Fibroblast of skin of scalp (primary cell): ENCODE results near the gene RIMKLB. TPM values are rescaled to one million over a fixed set of nuclear protein-coding genes. Genes with fewer than 3 reads are reported as not detected.

Experiments
- DNase-seq: peaks from one replicate; pipeline ENCODE4 v3.0.0-alpha.2; 2013
- polyA plus RNA-seq, 2 experiments: library from polyadenylated mRNA; unstranded; fragments of 120-200 nt; gene quantifications; one replicate each; pipeline ENCODE4 v1.2.1, GENCODE V29; 2013; ENCODE audit not compliant: insufficient read length in 2 of 2

RIMKLB gene, protein sequence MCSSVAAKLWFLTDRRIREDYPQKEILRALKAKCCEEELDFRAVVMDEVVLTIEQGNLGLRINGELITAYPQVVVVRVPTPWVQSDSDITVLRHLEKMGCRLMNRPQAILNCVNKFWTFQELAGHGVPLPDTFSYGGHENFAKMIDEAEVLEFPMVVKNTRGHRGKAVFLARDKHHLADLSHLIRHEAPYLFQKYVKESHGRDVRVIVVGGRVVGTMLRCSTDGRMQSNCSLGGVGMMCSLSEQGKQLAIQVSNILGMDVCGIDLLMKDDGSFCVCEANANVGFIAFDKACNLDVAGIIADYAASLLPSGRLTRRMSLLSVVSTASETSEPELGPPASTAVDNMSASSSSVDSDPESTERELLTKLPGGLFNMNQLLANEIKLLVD
- 39.0 TPM for polyA plus RNA-seq (2013, experiment 1 of 2; ENCODE audit: insufficient read length)
- 43.4 TPM for polyA plus RNA-seq (2013, experiment 2 of 2; ENCODE audit: insufficient read length)

DNA sequence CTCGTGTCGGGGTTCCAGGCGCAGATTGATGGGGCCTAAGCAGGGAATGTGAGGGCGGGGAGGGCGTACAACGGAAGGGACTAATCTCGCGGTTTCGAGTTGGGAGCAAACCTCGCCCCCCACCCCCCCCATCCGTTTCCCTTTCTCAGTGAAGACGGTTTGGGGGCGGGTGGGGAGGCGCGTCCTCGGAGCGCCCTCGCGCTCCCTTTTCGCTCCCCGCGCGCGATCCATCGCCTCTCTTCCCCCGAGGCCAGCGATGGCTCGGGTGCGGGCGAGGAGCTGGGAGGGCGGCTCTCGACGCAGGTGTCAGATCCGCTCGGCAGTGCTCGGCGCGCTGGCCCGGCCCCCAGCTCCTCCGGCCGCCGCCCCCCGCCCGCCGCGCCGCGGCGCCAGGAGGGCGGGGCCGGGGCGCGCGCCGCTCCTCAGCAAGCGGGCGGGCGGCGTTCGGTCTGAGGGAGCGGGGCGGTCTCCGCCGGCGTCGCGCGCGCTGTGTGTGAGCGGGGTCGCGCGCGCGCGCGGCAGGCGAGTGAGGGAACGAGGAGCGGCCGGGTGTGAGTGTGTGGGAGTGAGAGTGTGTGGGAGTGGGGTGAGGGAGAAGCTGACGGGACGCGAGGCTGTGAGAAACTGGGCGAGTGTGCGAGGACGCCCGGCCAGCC lies at the start of gene RIMKLB:
RIMKLB (plus strand) TSS at position 516 of the 656 bp plus-strand sequence. CDS start 15,876 bp downstream, outside the sequence.
- DNase-seq = peak; percentile 84

DNA sequence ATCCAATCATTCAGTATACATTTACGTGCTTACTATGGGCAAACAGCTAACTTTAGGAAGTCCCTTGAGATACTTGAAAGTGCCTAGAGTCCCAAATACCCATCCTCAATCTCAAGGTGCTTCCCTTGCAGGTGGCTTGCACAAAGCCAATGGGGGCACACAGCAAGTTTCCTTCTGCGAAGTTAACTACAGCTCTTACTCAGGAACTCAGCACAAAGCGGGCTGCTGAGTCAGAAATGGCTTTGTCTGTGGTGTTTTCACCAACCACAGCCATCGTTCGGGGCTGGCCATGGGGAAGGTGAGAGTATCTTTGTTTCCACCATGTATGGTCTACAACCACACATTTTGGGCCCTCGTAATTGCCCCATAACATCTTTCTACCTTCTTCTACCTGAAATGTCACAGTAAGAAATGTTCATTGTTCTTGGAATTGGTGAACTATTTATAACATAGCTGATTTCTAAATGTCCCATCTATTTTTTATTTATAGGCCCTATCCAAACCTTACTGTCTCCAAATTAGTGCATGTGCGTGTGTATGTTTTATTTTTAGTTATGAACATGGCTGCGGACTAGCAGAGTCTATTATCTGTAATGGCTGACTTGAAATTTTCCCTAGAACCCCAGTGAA lies 49.1 kb upstream of the RIMKLB start:
- DNase-seq = no peak

DNA sequence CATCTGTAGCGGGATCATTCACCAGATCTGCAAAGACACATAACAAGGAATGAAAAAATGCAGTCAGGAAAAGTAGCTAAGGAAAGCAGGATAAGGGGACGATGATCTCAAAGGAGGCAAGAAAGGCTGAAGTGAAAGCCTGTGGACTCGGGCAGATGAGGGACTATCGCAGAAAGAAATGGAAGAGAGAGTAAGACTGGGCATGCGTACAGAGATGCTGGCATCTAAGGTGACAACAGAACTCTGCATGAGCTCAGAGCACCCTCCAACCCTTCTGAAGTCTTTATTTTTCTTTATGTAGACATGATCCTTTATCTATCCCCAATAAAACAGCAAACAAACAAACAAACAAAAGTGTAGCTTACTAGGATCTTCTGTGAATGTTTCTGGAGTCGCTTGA lies 42.4 kb upstream of the RIMKLB start:
- DNase-seq = no peak

DNA sequence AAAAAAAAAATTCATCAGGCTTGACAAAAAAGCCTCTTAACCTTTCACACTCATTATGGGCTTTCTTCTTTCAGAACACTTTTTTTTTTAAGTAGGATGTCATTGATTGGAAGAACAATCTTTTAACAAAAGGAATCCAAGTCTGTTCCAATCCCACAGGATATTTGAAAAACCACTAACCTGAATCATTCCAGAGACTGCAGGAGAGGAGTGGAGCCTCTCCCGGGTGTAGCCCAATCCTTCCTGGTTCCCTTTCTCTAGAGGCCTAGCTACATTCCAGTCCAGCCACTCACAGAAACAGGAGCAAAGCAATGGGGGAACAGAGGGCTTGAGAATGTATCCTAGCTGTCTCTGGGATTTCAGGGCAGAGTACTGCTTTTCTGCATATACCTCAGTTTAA lies 39.4 kb upstream of the RIMKLB start:
- peak; percentile 92 for DNase-seq

DNA sequence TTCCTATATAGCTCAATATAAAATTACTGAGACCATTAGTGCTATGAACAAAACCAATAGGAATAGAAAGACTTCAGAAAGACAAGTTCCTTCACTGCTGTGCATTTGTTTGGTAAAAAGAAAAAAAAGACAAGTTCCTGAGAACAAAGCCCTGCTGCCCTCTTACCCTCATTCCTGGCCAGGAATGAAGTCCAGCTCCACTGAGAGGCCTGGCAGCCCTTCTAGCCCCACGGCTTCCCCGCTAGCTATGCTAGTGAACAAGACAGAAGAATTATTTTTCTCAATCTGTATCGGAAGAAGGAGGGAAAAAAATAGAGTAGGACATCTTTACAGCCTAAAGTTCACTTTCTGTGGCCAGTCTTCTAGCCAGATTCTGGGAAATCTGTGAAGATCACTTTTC lies 36.8 kb upstream of the RIMKLB start:
- DNase-seq = no peak

DNA sequence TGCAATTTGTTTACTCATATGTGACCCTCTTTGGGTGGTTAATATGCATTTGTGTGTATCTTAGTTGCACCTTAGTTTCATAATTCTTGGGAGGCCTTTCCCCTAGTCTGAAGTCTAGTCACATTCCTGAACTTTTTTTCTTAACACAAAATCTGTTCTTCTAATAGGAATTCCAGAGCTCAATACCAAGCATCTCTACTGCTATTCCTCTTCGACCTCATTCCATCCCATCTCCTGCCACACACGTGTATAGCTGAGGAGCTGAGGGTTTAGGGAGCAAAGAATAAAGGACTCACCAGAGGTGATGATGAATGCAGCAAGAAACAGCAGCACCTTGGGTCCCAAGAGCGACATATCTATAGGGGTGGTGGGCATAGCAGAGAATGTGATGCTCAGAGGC lies 36.0 kb upstream of the RIMKLB start:
- peak; percentile 41 for DNase-seq

DNA sequence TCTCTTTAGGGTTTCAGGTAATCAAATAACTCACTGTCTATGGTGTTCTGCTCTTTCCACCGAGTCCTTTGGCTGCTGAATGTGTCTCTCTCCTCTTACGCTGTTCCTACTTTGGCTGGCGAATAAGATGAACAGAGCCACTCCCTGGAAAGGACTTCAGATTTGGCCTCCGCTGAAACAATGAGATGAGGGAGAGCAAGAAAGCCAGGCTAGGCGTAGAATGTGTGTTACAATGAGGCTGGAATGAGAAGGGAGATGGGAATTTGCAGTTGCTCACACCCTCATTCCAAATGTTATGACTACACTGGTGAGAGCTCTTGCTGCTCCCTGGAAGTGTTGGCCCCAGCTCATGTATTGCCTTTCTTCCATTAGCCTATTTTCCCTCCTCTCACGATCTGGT lies 35.2 kb upstream of the RIMKLB start, which contains the start of gene MFAP5:
MFAP5 (minus strand) TSS at position 234 of the 400 bp plus-strand sequence. CDS start 722 bp downstream, outside the sequence.
- peak; percentile 92 for DNase-seq

DNA sequence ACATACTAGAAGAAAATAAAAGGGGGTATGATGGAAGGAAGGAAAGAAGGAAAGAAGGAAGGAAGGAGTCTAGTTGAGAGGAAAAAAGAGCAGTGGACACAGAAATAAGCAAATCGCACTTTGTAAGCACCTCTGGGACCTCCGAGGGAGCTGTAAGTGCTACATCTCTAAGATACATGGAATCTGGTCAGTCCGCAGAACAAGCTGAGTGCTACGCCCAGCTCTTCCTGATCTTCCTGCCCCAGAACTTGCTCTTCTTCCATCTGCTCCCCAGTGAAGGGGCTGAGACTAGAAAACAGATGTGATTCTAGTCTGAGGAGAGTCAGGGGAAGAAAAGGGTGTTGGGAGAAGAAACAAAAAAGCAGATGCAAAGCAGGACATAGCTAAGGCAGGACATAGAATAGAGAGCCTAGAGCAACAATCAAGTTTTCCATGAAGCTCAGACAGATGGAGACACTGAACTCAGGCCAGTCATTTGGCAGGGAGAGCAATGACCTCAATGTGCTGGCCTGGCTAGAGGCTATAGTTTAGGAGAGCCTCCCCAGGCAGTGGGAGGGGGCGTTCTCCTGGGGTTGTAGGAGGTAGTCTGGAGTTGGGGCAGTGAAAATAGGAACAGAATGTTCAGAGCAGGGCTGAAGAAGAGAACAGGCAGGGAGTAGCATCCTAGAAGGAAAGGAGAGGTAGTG lies 33.4 kb upstream of the RIMKLB start:
- no peak for DNase-seq

DNA sequence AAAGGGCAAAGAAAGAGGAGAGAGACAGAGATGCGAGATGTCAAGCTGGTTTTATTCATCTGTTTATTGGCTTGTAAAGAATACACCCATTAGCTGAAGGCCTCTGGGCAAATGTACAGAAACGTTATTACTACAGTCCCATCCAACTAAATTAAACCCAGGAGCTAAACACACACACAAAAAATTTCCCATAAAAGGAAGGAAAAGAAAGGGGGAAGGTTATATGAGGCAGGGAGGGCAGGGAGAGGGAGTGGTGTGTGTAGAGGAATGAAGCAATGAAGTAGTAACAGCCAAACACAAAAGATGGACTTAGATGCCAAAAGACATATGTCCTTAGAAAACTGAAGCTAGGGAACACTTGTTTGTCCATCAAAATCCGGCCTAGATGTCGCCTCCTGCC lies 32.0 kb upstream of the RIMKLB start:
- DNase-seq = peak; percentile 84

DNA sequence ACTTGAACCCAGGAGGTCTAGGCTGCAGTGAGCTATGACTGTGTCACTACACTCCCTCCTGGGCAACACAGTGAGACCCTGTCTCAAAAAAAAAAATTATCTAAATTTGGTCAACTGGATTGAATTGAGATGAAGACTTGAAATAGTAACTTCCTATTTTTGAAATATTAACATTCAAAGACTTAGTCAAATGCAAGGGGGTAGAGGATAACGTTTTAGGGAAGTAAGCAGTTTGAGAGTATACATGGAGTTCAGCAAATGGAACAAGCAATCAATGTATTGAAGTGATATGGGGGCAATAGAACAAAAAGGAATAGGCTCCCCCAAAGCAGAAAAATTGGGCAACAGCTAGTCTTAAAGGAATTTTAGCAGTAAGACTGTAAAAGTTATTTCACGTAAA lies 30.5 kb upstream of the RIMKLB start:
- DNase-seq = no peak

DNA sequence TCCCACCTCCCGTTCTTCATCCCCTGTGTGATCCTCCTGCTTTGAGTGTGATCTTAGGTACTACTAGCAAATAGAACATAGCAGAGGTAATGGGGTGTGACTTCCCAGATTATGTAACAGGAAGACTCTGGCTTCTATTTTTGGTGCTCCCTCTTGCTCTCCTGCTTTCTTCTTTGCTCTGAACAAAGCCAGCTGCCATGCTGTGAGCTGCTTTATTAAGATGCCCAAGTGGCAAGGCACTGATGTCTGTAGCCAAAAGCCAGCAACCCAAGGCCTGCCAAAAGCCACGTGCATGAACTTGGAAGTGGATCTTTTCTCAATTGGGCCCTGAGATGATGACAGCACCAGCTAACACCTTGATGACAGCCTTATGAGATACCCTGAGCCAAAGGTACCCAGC lies 29.4 kb upstream of the RIMKLB start:
- no peak for DNase-seq

DNA sequence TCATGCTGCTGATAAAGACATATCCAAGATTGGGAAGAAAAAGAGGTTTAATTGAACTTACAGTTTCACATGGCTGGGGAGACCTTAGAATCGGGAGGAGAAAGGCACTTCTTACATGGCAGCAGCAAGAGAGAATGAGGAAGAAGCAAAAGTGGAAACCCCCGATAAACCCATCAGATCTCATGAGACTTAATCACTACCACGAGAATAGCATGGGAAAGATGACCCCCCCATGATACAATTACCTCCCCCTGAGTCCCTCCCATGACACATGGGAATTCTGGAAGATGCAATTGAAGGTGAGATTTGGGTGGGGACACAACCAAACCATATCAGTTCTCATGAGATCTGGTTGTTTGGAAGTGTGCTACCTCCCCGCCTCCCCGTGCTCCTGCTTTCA lies 25.4 kb upstream of the RIMKLB start:
- no peak for DNase-seq

DNA sequence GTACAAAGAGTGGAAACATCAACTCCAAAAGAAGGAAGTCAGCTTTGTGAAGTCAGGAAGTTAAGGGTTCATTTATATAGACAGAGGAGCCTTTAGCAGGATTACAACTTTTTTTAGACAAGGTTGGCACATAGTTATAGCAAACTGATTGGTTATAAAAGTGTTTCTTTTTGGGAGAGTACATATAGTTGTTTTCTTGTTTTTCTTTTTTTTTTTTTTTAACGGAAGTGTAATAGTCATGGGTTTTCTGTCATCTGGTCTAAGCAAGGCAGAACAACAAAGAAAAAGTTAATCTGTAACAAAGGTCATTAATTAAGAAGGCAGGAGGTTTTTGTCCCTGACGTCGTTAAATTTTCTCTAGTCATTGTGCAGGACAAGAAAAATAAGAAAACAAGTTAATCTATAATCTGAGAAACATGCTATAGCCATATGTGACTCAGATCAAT lies 22.2 kb upstream of the RIMKLB start:
- DNase-seq = no peak

DNA sequence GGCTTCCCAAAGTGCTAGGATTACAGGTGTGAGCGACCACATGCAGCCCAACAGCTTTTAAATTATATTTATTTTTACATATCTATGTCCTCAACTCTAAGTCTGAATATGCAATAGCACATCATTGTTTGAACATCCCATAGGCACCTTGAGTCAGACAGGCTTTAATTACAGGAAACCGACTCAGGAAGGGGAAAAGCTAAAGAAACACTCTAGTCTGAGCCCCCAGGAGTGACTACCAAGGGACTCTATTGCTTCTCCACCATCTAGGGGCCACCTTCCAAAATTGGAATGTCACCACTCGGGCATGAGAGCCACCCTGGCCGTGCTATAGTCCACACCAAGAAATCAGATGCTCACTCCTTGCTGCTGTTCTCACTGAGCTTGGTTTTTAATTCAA lies 21.1 kb upstream of the RIMKLB start:
- no peak for DNase-seq

DNA sequence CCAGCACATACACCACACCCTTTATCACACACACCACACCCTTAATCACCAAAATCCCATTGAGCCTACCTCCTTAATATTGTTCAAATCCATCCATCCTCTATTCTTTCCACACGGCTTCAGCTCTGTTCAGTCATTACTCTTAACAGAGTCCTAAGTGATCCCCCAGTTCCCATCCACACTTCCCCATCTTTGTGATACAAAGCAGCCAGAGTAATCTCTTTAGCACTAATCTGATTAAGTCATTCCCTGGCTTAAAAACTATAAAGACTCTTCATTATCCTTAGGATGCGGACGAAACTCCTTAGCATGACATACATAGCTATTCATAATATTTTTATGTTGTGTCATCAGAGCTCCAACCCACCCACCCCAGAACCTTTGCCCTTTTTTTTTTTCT lies 20.4 kb upstream of the RIMKLB start:
- DNase-seq = no peak

DNA sequence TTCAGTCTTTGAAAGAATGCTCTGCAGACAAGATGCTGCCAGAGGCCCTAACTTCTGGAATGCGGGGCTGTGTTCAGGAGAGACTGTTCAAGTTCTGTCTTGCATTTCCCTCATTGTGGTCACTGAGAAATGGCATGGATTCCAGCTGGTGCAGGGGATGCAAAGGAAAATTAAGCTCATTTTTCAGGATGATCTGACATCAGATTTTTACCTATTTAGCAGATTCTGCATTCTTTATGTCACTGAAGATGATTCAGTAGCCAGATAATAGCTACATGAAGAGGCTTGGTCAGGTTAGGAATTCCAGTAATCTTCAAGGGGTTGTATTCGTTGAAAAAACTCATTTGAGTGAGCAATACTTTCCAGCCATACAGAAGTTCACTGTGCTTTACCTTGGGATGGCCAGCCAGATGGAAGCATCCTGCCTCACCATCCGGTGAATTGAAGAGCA lies 19.1 kb upstream of the RIMKLB start:
- DNase-seq = peak; percentile 77

DNA sequence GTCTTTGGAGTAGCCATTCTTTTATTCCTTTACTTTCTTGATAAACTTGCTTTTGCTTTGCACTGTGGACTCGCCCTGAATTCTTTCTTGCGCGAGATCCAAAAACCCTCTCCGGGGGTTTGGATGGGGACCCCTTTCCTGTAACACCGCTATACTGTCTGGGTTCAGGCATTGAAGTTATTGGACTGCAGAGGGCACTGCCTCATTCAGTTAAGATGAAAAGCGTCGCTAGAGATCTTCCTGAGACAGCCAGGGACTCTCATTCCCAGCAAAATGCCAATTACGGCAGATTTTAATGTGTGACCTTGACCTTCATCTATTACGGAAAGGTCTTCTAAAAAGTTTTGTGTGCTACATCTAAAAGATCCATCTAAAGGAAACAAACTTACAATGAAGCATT lies 17.3 kb upstream of the RIMKLB start:
- DNase-seq = no peak

DNA sequence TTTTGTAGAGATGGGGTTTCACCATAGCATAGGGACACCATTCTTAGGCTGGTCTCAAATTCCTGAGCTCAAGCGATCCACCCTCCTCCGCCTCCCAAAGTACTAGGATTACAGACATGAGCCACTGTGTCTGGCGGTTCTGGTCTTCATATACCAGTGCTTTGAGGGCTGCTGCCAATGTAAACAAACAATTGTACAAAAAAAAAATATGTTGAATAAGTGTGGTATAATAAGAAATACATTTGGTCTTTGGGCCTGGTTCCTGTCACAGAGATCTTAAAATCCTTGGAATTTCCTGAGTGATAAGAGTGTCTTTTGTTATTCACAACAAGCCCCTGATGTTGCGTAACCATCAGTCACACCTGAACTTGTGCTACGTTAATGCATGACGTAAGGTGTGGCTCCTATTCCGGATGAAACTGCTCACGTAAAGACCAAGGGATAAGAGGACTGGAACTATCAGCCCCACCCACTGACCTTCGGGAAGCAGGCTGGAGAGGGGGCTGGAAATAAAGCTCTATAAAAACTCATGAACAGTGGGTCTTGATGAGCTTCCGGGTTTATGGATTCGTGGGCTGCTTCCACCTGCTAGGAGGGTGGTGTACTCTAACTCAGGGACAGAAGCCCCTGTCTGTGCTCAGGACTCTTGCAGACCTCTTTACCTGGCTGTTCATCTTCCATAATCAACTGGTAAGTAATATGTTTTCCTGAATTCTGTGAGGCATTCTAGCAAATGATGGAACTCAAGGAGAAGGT lies 16.5 kb upstream of the RIMKLB start:
- DNase-seq = peak; percentile 78

DNA sequence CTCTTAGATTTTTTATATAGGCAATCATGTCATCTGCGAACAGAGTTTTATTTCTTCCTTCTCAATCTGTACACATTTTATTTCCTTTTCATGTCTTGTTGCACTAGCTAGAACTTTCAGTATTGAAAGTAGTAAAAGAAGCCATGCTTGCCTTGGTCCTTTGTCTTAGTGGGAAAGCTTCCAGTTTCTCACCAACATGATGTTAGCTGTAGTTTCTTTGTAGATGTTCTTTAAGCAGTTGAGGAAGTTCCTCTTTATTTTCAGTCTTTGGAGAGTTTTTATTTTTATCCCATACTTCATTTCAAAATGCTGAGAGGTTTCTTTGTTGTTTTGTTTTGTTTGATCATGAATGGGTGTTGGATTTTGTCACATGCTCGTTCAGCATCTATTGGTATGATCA lies 12.7 kb upstream of the RIMKLB start:
- DNase-seq = no peak

DNA sequence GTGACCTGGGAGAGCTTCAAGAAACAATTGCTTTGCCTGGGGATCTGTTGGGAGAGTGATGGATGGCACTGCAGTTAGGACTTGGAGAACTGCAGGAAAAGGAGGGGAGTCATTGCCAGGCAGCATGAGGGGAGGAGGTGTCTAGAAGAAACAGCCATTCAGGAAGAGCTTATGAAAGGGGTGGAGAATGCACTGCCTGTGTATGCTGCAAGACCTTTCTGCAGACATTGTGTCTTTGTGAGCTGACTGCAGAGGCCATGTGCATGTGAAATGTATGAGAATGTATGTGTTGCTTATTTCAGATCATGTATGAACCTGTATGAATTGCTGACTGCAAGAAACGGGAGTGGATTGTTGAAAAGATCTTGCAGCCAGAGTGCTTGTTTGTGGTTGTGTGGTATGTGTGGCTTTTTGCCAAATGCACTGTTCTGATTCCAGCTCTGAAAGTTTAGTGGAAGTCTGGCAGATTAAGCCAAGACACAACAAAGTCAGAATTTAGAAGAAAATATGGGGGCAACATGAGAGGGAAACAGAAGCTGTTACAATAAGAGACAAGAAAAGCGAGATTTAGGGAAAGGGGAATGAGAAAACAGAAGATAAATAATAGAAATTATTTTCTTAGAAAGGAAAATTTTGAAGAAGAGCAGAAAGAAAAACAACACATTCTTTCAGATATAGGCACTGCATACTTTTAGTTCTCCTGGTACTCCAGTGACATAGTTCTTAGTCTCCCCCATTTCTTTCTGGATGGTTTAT lies 9.8 kb upstream of the RIMKLB start:
- DNase-seq = peak; percentile 84

DNA sequence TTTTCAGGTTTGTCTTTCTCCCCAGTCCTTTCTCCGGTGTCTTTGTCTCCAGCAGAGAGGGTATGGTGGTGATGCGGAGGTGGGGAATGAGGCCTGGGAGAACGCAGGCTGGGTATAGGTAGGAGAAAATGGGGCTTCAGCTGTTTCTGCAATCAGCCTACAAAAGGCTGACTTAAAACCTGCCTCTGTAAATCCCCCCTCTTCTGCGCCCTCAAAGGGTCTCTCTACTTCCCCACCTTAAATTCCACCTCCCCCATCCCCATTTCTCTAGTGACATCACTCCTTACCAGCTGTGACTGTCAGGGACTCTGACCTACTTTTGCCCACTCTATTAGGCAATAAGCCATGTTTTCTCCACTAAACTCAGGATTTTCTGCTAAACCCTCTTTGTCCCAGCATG lies 8.1 kb upstream of the RIMKLB start:
- DNase-seq = no peak
